Uterus (tissue), 4 donors: Measurements from ENCODE around the gene TAS2R39. TPM values are rescaled to one million over a fixed set of nuclear protein-coding genes. Genes with fewer than 3 reads are reported as not detected.

Experiments used
- DNase-seq, 2 donors: peaks; one replicate each; pipeline ENCODE4 v3.0.0-alpha.2; 2019 to 2020
- H3K27ac ChIP-seq, 2 donors: fragments of 200-600 bp; sonication (generic); 1 replicate in 1 of 2; 2 replicates in 1 of 2; pipeline ENCODE4 v1.5.1; 2016 to 2018
- H3K27me3 ChIP-seq, 2 donors: fragments of 200-600 bp; sonication (generic); one replicate each; pipeline ENCODE4 v1.5.1; 2018 to 2019; ENCODE audit warnings: control low read depth in 1 of 2
- H3K36me3 ChIP-seq, 2 donors: fragments of 200-600 bp; sonication (generic); one replicate each; pipeline ENCODE4 v1.5.1; 2019; ENCODE audit warnings: control low read depth in 1 of 2
- H3K4me1 ChIP-seq, 2 donors: fragments of 200-600 bp; sonication (generic); one replicate each; pipeline ENCODE4 v1.5.1; 2018 to 2019; ENCODE audit warnings: control low read depth in 1 of 2
- H3K4me3 ChIP-seq, 2 donors: fragments of 200-600 bp; sonication (generic); 1 replicate in 1 of 2; 2 replicates in 1 of 2; pipeline ENCODE4 v1.5.1; 2018 to 2019; ENCODE audit warnings: mild to moderate bottlenecking in 1 of 2
- H3K9me3 ChIP-seq, 2 donors: fragments of 200-600 bp; sonication (generic); one replicate each; pipeline ENCODE4 v1.5.1; 2019; ENCODE audit warnings: control low read depth in 1 of 2
- CTCF ChIP-seq, 4 experiments: fragments of 200-600 bp in 2 of 4; fragments of 450-650 bp in 2 of 4; sonication (generic) in 2 of 4; IDR thresholded peaks; one replicate each; pipeline ENCODE4 v1.5.1; 2016 to 2019; ENCODE audit warnings: antibody characterized with exemption in 4 of 4, mild to moderate bottlenecking in 2 of 4, moderate library complexity in 1 of 4
- POLR2A ChIP-seq, 2 donors: fragments of 450-650 bp; IDR thresholded peaks; one replicate each; pipeline ENCODE4 v1.6.1; 2016; ENCODE audit warnings: antibody characterized with exemption in 2 of 2, mild to moderate bottlenecking in 1 of 2, moderate library complexity in 1 of 2
- intact Hi-C: fragments of 100-400 bp; cut with DNase I; formaldehyde crosslinking; loops from one replicate; pipeline ENCODE4 v1.15.1; 2023; ENCODE audit warnings: low total_unique reads
- total RNA-seq, 4 donors: library from RNA; depleted of rRNA in 3 of 4; stranded (reverse); fragments of >200 nt in 3 of 4; gene quantifications; one replicate each; pipeline versions ENCODE4 v1.1.0 to v1.2.4, GENCODE V29; 2014 to 2023
- donor health status: DM: yes; HTN: yes; CAD: no.

The TAS2R39 gene
- total RNA-seq, 4 donors from 2014 or later: not detected

- no peaks in the 10 kb centered on the region for H3K27me3 ChIP-seq
- no peaks in the 10 kb centered on the region for H3K9me3 ChIP-seq
- no peaks in the 10 kb centered on the region for H3K36me3 ChIP-seq
- no peaks in the 10 kb centered on the region for H3K4me1 ChIP-seq
- H3K27ac ChIP-seq: no peak overlapping the region
- no peak overlapping the region for H3K4me3 ChIP-seq
- intact Hi-C loops: no loop called here
- no peak for DNase-seq
- no peak for TF ChIP-seq POLR2A (IDR thresholded peaks at IDR 0.05)
- TF ChIP-seq CTCF (IDR thresholded peaks at IDR 0.05): no peak
Observed at GRCh38 chr7:143188994-143189393, 5.8 kb downstream of the TAS2R39 start.

GRCh38 chr7:143193880-143194279, 10.7 kb downstream of the TAS2R39 start:
- Histone ChIP-seq H3K27ac (no peak overlapping the region), H3K4me1 (no peaks in the 10 kb centered on the region), H3K36me3 (no peaks in the 10 kb centered on the region), H3K4me3 (no peak overlapping the region), H3K9me3 (no peaks in the 10 kb centered on the region), H3K27me3 (no peaks in the 10 kb centered on the region)
- intact Hi-C loops: no loop called here
- DNase-seq: no peak
- no peak for TF ChIP-seq POLR2A (IDR thresholded peaks at IDR 0.05)

- no peaks in the 10 kb centered on the region for H3K9me3 ChIP-seq
- no peak overlapping the region for H3K27ac ChIP-seq
- intact Hi-C loops: no loop called here
- no peak for DNase-seq
- no peaks in the 10 kb centered on the region for H3K36me3 ChIP-seq
- no peaks in the 10 kb centered on the region for H3K27me3 ChIP-seq
- H3K4me3 ChIP-seq: no peak overlapping the region
- no peaks in the 10 kb centered on the region for H3K4me1 ChIP-seq
- TF ChIP-seq CTCF (IDR thresholded peaks at IDR 0.05) (no peak), POLR2A (IDR thresholded peaks at IDR 0.05) (no peak)
Observed at GRCh38 chr7:143199040-143199439, 15.8 kb downstream of the TAS2R39 start.

DNA sequence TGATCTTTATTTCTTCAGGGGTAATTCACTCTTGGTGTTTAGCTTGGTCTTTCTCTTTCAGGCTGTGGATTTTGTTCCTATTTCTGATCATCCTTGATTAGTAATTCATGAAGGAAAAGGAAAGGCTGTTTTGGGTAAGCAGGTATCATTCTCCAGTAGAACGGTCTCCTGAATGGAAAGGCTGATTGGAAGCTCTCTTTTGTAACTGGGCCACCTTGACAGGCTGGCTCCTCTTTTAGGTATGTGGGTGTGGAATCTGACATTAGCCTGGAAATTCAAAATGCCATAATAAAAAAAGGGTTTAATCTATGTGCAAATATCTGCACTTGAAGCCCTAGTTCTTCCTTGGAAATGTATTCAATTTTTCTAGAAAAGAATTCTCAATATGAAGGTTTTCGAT, 18.9 kb downstream of the TAS2R39 start:
- H3K4me3 ChIP-seq: no peak overlapping the region
- H3K4me1 ChIP-seq: no peaks in the 10 kb centered on the region
- DNase-seq: no peak
- no peak for TF ChIP-seq CTCF (IDR thresholded peaks at IDR 0.05)
- no peak for TF ChIP-seq POLR2A (IDR thresholded peaks at IDR 0.05)
- no peaks in the 10 kb centered on the region for H3K27me3 ChIP-seq
- no peaks in the 10 kb centered on the region for H3K36me3 ChIP-seq
- intact Hi-C loops: no loop called here
- no peaks in the 10 kb centered on the region for H3K9me3 ChIP-seq
- H3K27ac ChIP-seq: no peak overlapping the region

GRCh38 chr7:143203386-143203785, 20.2 kb downstream of the TAS2R39 start:
- TF ChIP-seq POLR2A (IDR thresholded peaks at IDR 0.05) (no peak), CTCF (IDR thresholded peaks at IDR 0.05) (no peak)
- no peak overlapping the region for H3K27ac ChIP-seq
- no peak overlapping the region for H3K4me3 ChIP-seq
- H3K36me3 ChIP-seq: no peaks in the 10 kb centered on the region
- no peak for DNase-seq
- intact Hi-C loops: no loop called here
- no peaks in the 10 kb centered on the region for H3K27me3 ChIP-seq
- no peaks in the 10 kb centered on the region for H3K9me3 ChIP-seq
- H3K4me1 ChIP-seq: no peaks in the 10 kb centered on the region
